IMR-90 (cell line): ENCODE data around the gene WDR74. TPM values are rescaled to one million over a fixed set of nuclear protein-coding genes. Genes with fewer than 3 reads are reported as not detected.

ENCODE experiments used
- ATAC-seq: fragments of 200-7000 bp; cut with Tn5 transposase; 2 replicates; pipeline ENCODE4 v1.9.1; 2020; ENCODE audit warnings: low read depth, mild to moderate bottlenecking, moderate library complexity
- BruUV-seq: library from RNA; stranded (reverse); fragments of 400-500 nt; replicated peaks from 2 replicates; lab custom pipeline; 2021; lab: Mats Ljungman, UMichigan
- CTCF ChIA-PET: fragments of 300-600 bp; formaldehyde crosslinking; extraction: SDS; loops from one replicate; lab custom pipeline; 2021; ENCODE audit warnings: antibody characterized with exemption; lab: Yijun Ruan, JAX
- POLR2A ChIA-PET: fragments of 300-600 bp; sonication (Branson Sonifier 250); formaldehyde crosslinking; loops from one replicate; lab custom pipeline; 2022; ENCODE audit warnings: antibody characterized with exemption; ENCODE audit not compliant: unreplicated experiment; lab: Charles Lee
- DNase-seq: peaks from one replicate; pipeline ENCODE4 v3.0.0; 2013
- H2AFZ ChIP-seq: replicated peaks from 2 replicates; pipeline ENCODE3; 2013; ENCODE audit warnings: low read length, mild to moderate bottlenecking; ENCODE audit not compliant: poor library complexity
- H2AK5ac ChIP-seq: 2 replicates; pipeline ENCODE4 v1.6.1; 2013; ENCODE audit warnings: low read depth, low read length, inconsistent platforms
- H2AK9ac ChIP-seq: replicated peaks from 2 replicates; pipeline ENCODE3; 2013; ENCODE audit warnings: mild to moderate bottlenecking, low read depth, low read length, moderate library complexity; ENCODE audit not compliant: poor library complexity
- H2BK120ac ChIP-seq: 2 replicates; pipeline ENCODE4 v1.6.1; 2013; ENCODE audit warnings: low read depth, low read length, inconsistent platforms
- H2BK15ac ChIP-seq: 3 replicates; pipeline ENCODE4 v1.6.1; 2013; ENCODE audit warnings: low read depth, low read length, inconsistent platforms
- H2BK20ac ChIP-seq: 2 replicates; pipeline ENCODE4 v1.6.1; 2013; ENCODE audit warnings: low read depth, mild to moderate bottlenecking, inconsistent platforms, low read length, moderate library complexity
- H2BK5ac ChIP-seq: 2 replicates; pipeline ENCODE4 v1.6.1; 2013; ENCODE audit warnings: mild to moderate bottlenecking, low read depth, low read length, inconsistent platforms; ENCODE audit not compliant: poor library complexity, severe bottlenecking
- H3K14ac ChIP-seq: replicated peaks from 2 replicates; pipeline ENCODE4 v1.6.1; 2013; ENCODE audit warnings: low read depth, low read length, inconsistent platforms
- H3K18ac ChIP-seq: 2 replicates; pipeline ENCODE4 v1.6.1; 2013; ENCODE audit warnings: low read depth, low read length, control low read depth
- H3K23ac ChIP-seq: 2 replicates; pipeline ENCODE4 v1.6.1; 2013; ENCODE audit warnings: low read depth, low read length, inconsistent platforms
- H3K27ac ChIP-seq: 2 replicates; pipeline ENCODE4 v1.5.1; 2013; ENCODE audit warnings: mild to moderate bottlenecking, control low read depth, low read length; ENCODE audit not compliant: insufficient read depth
- H3K27me3 ChIP-seq: 2 replicates; pipeline ENCODE4 v1.6.1; 2013; ENCODE audit warnings: low read length; ENCODE audit not compliant: control insufficient read depth, insufficient read depth
- H3K36me3 ChIP-seq: 2 replicates; pipeline ENCODE4 v1.6.1; 2013; ENCODE audit warnings: low read length, mixed read lengths; ENCODE audit not compliant: control insufficient read depth, insufficient read depth
- H3K4ac ChIP-seq: 2 replicates; pipeline ENCODE4 v1.6.1; 2013; ENCODE audit warnings: low read depth, low read length, inconsistent platforms
- H3K4me1 ChIP-seq: 2 replicates; pipeline ENCODE4 v1.6.1; 2013; ENCODE audit warnings: low read length, mixed read lengths; ENCODE audit not compliant: control insufficient read depth, insufficient read depth
- H3K4me2 ChIP-seq: 2 replicates; pipeline ENCODE4 v1.6.1; 2013; ENCODE audit warnings: low read depth, mild to moderate bottlenecking, control low read depth, low read length, moderate library complexity
- H3K4me3 ChIP-seq: 2 replicates; pipeline ENCODE4 v1.5.1; 2013; ENCODE audit warnings: low read depth, mild to moderate bottlenecking, control low read depth, low read length, moderate library complexity; ENCODE audit not compliant: insufficient read depth
- H3K56ac ChIP-seq: 2 replicates; pipeline ENCODE4 v1.6.1; 2013; ENCODE audit warnings: low read length, inconsistent platforms; ENCODE audit not compliant: insufficient read depth; ENCODE audit errors: extremely low read depth
- H3K79me1 ChIP-seq, 2 experiments: 2 replicates each; pipeline ENCODE4 v1.6.1; 2013; ENCODE audit warnings: low read length in 2 of 2, inconsistent platforms in 1 of 2, low read depth in 1 of 2
- H3K9ac ChIP-seq: 2 replicates; pipeline ENCODE4 v1.6.1; 2013; ENCODE audit warnings: low read depth, low read length, control low read depth
- H3K9me1 ChIP-seq: 2 replicates; pipeline ENCODE4 v1.6.1; 2013; ENCODE audit warnings: low read length, inconsistent platforms; ENCODE audit not compliant: insufficient read depth
- H3K9me3 ChIP-seq: 2 replicates; pipeline ENCODE4 v1.6.1; 2013; ENCODE audit warnings: low read length; ENCODE audit not compliant: control insufficient read depth, insufficient read depth
- H4K20me1 ChIP-seq: 2 replicates; pipeline ENCODE4 v1.6.1; 2013; ENCODE audit warnings: low read length, inconsistent platforms; ENCODE audit not compliant: insufficient read depth
- H4K5ac ChIP-seq: 2 replicates; pipeline ENCODE4 v1.6.1; 2013; ENCODE audit warnings: mild to moderate bottlenecking, low read depth, low read length, control low read depth
- H4K8ac ChIP-seq, 2 experiments: 2 replicates each; pipeline ENCODE4 v1.6.1; 2013; ENCODE audit warnings: low read depth in 2 of 2, low read length in 2 of 2, control low read depth in 1 of 2, inconsistent platforms in 1 of 2
- H4K91ac ChIP-seq: 2 replicates; pipeline ENCODE4 v1.6.1; 2013; ENCODE audit warnings: low read depth, low read length, inconsistent platforms; ENCODE audit not compliant: insufficient read depth
- BHLHE40 ChIP-seq: fragments of 150-350 bp; IDR thresholded peaks from 2 replicates; pipeline ENCODE4 v1.6.1; 2016; ENCODE audit warnings: mild to moderate bottlenecking, low read depth, low read length
- CEBPB ChIP-seq: IDR thresholded peaks from 2 replicates; pipeline ENCODE4 v1.6.1; 2012; ENCODE audit warnings: low read depth, low read length, improper control_type of control experiment
- CHD1 ChIP-seq: IDR thresholded peaks from 2 replicates; pipeline ENCODE4 v1.6.1; 2012; ENCODE audit warnings: low read depth, low read length, improper control_type of control experiment
- FOS ChIP-seq: fragments of 150-350 bp; IDR thresholded peaks from 2 replicates; pipeline ENCODE4 v1.6.1; 2016; ENCODE audit warnings: low read depth, low read length
- MAFK ChIP-seq: IDR thresholded peaks from 2 replicates; pipeline ENCODE4 v1.6.1; 2012; ENCODE audit warnings: low read depth, low read length, improper control_type of control experiment
- MAZ ChIP-seq: IDR thresholded peaks from 2 replicates; pipeline ENCODE4 v1.6.1; 2012; ENCODE audit warnings: low read depth, mild to moderate bottlenecking, low read length, improper control_type of control experiment, moderate library complexity, borderline replicate concordance
- MXI1 ChIP-seq: IDR thresholded peaks from 2 replicates; pipeline ENCODE4 v1.6.1; 2012; ENCODE audit warnings: low read depth, mild to moderate bottlenecking, low read length, moderate library complexity, borderline replicate concordance
- NFE2L2 ChIP-seq: fragments of 150-350 bp; IDR thresholded peaks from 2 replicates; pipeline ENCODE4 v1.6.1; 2016; ENCODE audit warnings: low read depth, mild to moderate bottlenecking, low read length
- POLR2A ChIP-seq: IDR thresholded peaks from 2 replicates; pipeline ENCODE4 v1.6.1; 2012; ENCODE audit warnings: mild to moderate bottlenecking, low read depth, low read length
- RCOR1 ChIP-seq: IDR thresholded peaks from 2 replicates; pipeline ENCODE4 v1.6.1; 2012; ENCODE audit warnings: mild to moderate bottlenecking, low read length, improper control_type of control experiment; ENCODE audit not compliant: insufficient replicate concordance
- RFX5 ChIP-seq: IDR thresholded peaks from 2 replicates; pipeline ENCODE4 v1.8.0; 2012; ENCODE audit warnings: low read depth, mild to moderate bottlenecking, low read length, moderate library complexity
- SMC3 ChIP-seq: fragments of 150-350 bp; IDR thresholded peaks from 2 replicates; pipeline ENCODE4 v1.6.1; 2016; ENCODE audit warnings: low read depth, mild to moderate bottlenecking, antibody characterized with exemption, low read length, moderate library complexity
- USF2 ChIP-seq: fragments of 150-350 bp; IDR thresholded peaks from 2 replicates; pipeline ENCODE4 v1.6.1; 2017; ENCODE audit warnings: mild to moderate bottlenecking, antibody characterized with exemption, low read length, low read depth
- WGBS, 2 experiments: methylation state at CpG; one replicate each; pipeline versions ENCODE4 v1.1.5 to v1.1.7; 2013; ENCODE audit warnings: missing lambda C conversion rate in 2 of 2; ENCODE audit not compliant: insufficient read length in 1 of 2; ENCODE audit errors: extremely low coverage in 2 of 2; 5-methylcytosine and 5-hydroxymethylcytosine counted together
- dilution Hi-C: fragments of 300-500 bp; cut with HindIII; formaldehyde crosslinking; loops from one replicate; pipeline ENCODE4 v1.14.3; 2018; ENCODE audit warnings: low sequenced_read_pairs; ENCODE audit not compliant: unreplicated experiment
- in situ Hi-C: fragments of 300-500 bp; cut with MboI; formaldehyde crosslinking; loops from 3 replicates; pipeline ENCODE4 v1.14.3; 2019; ENCODE audit warnings: low sequenced_read_pairs, inconsistent platforms, mixed read lengths
- intact Hi-C: fragments of 100-400 bp; cut with micrococcal nuclease; formaldehyde crosslinking; loops from 2 replicates; pipeline ENCODE4 v1.10.0; 2022
- polyA plus RNA-seq, 3 experiments: library from polyadenylated mRNA; depleted of rRNA; stranded (reverse); fragments of >200 nt; gene quantifications; 2 replicates each; pipeline ENCODE4 v1.2.3, GENCODE V29; 2012; ENCODE audit warnings: low replicate concordance in 1 of 3
- total RNA-seq: library from RNA; depleted of rRNA; stranded (reverse); fragments of >200 nt; gene quantifications from 2 replicates; pipeline ENCODE4 v1.2.3, GENCODE V29; 2012
- TF ChIP-seq, protein P1 (sequence below): conservative IDR thresholded peaks from 2 replicates; pipeline ENCODE4 v1.5.1; 2012; ENCODE audit warnings: mild to moderate bottlenecking, low read depth, low read length, improper control_type of control experiment

WDR74 gene
- total and polyA plus RNA-seq, 2 of the 4 experiments (the other 2 are of a cell fraction), result 38.4 to 44.3 TPM

- Histone ChIP-seq H3K36me3 (peaks cover 34% of the 10 kb centered on the region), H4K5ac (peak within 1 kb of the TSS; percentile 61)
- TF ChIP-seq POLR2A (peak; percentile 96), RFX5 (no peak), SMC3 (no peak), MXI1 (0 out of 2 replicates have a peak, but pooled peaks have one; percentile 43), FOS (peak; percentile 40; the same call in 1 of the 2 replicates), CHD1 (no peak; the same call in 1 of the 2 replicates), NFE2L2 (no peak), MAFK (no peak), RCOR1 (no peak), USF2 (peak; percentile 87), BHLHE40 (no peak), CEBPB (no peak), MAZ (peak; percentile 45; the same call in 1 of the 2 replicates)
- TF ChIP-seq, protein P1, sequence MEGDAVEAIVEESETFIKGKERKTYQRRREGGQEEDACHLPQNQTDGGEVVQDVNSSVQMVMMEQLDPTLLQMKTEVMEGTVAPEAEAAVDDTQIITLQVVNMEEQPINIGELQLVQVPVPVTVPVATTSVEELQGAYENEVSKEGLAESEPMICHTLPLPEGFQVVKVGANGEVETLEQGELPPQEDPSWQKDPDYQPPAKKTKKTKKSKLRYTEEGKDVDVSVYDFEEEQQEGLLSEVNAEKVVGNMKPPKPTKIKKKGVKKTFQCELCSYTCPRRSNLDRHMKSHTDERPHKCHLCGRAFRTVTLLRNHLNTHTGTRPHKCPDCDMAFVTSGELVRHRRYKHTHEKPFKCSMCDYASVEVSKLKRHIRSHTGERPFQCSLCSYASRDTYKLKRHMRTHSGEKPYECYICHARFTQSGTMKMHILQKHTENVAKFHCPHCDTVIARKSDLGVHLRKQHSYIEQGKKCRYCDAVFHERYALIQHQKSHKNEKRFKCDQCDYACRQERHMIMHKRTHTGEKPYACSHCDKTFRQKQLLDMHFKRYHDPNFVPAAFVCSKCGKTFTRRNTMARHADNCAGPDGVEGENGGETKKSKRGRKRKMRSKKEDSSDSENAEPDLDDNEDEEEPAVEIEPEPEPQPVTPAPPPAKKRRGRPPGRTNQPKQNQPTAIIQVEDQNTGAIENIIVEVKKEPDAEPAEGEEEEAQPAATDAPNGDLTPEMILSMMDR, result no peak
These were observed 7.7 kb downstream of the WDR74 start, which contains the start of gene STX5 for GRCh38 chr11:62831520-62832335. TSS of gene STX5 (minus strand) at chr11:62832051. CDS start at chr11:62831243, 808 bp downstream.

More at GRCh38 chr11:62831520-62832335, 7.7 kb downstream of the WDR74 start, which contains the start of gene STX5:
- Histone ChIP-seq H2BK15ac (no peak within 1 kb of the TSS), H3K56ac (peak within 1 kb of the TSS; percentile 67), H4K91ac (peak within 1 kb of the TSS; percentile 63), H3K14ac (peak within 1 kb of the TSS; percentile 92), H3K9me3 (no peaks in the 10 kb centered on the region), H2BK5ac (peak within 1 kb of the TSS; percentile 96), H3K27me3 (no peaks in the 10 kb centered on the region), H3K4me3 (peak within 1 kb of the TSS; percentile 94), H4K8ac (peak within 1 kb of the TSS; percentile 21 to 94; a peak in 3 of 4 replicates), H2BK120ac (peak within 1 kb of the TSS; percentile 64; the same call in 1 of the 2 replicates), H3K4ac (peak within 1 kb of the TSS; percentile 88), H2BK20ac (0 out of 2 replicates have a peak within 1 kb of the TSS, but pooled peaks have one; percentile 38), H3K23ac (peak within 1 kb of the TSS; percentile 90), H3K27ac (peak within 1 kb of the TSS; percentile 95), H3K4me1 (peaks cover 12% of the 10 kb centered on the region), H3K79me1 (peaks cover 23 to 82% of the 10 kb centered on the region in 2 experiments; a peak in 3 of 4 replicates), H3K9ac (peak within 1 kb of the TSS; percentile 94), H4K20me1 (peaks cover 37% of the 10 kb centered on the region; the same call in 1 of the 2 replicates), H3K18ac (peak within 1 kb of the TSS; percentile 67), H3K4me2 (peak within 1 kb of the TSS; percentile 98), H2AK9ac (peak within 1 kb of the TSS; percentile 100), H2AK5ac (peak within 1 kb of the TSS; percentile 67), H2AFZ (peak within 1 kb of the TSS; percentile 99), H3K9me1 (peaks cover 4% of the 10 kb centered on the region; the same call in 1 of the 2 replicates)
- dilution Hi-C loops (no loop called here), intact Hi-C loops (loop anchor here (2.0 kb wide), 1 partner anchor 45 kb away; the partner anchor contains the start of gene TMEM179B), in situ Hi-C loops (no loop called here)
- ChIA-PET POLR2A (interaction anchor here (0.6 to 1.8 kb wide), 5 partner anchors 10 to 158 kb away, joined by 3 to 16 read pairs (median 4); partner anchors contain the start of gene HNRNPUL2), CTCF (interaction anchor here (0.6 kb wide), 1 partner anchor 20 kb away, joined by 4 read pairs; no protein-coding TSS in a partner anchor)
- DNase-seq (peak; percentile 99), ATAC-seq (peak; percentile 95)
- BruUV-seq, result no TSS peak
- 1% methylated on average over 18 of the region's 65 CpGs; no CpG with 5 or more reads in 1 of the 2 experiments for WGBS, 2 experiments
